C4-2B (cell line): ENCODE data around the gene SLC25A33.

Experiments used
- H3K27ac ChIP-seq: fragments of 450-650 bp; 2 replicates; pipeline ENCODE4 v1.5.1; 2017
- CTCF ChIP-seq: fragments of 450-650 bp; conservative IDR thresholded peaks from 2 replicates; pipeline ENCODE4 v1.5.1; 2017; ENCODE audit warnings: mild to moderate bottlenecking
- ZFX ChIP-seq: fragments of 450-650 bp; IDR thresholded peaks from 2 replicates; pipeline ENCODE4 v1.6.1; 2017

Gene SLC25A33

GRCh38 chr1:9539165-9539828 lies at the start of gene SLC25A33:
SLC25A33 (plus strand) TSS chr1:9539465; CDS start chr1:9539692, 227 bp downstream.
- H3K27ac ChIP-seq: peak within 1 kb of the TSS; percentile 97
- TF ChIP-seq ZFX: peak; percentile 90
- TF ChIP-seq CTCF: no peak

GRCh38 chr1:9490605-9491339 lies 48.5 kb upstream of the SLC25A33 start:
- H3K27ac ChIP-seq: peak overlapping the region; percentile 2; the same call in 1 of the 2 replicates
- TF ChIP-seq CTCF (peak; percentile 92), ZFX (no peak)

GRCh38 chr1:9493326-9493725 lies 45.9 kb upstream of the SLC25A33 start:
- no peak for TF ChIP-seq ZFX
- no peak for TF ChIP-seq CTCF
- no peak overlapping the region for H3K27ac ChIP-seq

- peak overlapping the region; percentile 36 for H3K27ac ChIP-seq
- TF ChIP-seq CTCF (peak; percentile 99), ZFX (no peak)
These were observed 44.1 kb upstream of the SLC25A33 start for GRCh38 chr1:9494936-9495758.

- TF ChIP-seq CTCF: no peak
- H3K27ac ChIP-seq: no peak overlapping the region; the same call in 1 of the 2 replicates
These were observed 43.4 kb upstream of the SLC25A33 start for GRCh38 chr1:9495854-9496374.

GRCh38 chr1:9500756-9501754 lies 38.2 kb upstream of the SLC25A33 start:
- TF ChIP-seq CTCF (no peak), ZFX (no peak)
- H3K27ac ChIP-seq: no peak overlapping the region
